Esophagus muscularis mucosa (tissue), 4 donors: ENCODE measurements around the gene RASSF3. TPM values are rescaled to one million over a fixed set of nuclear protein-coding genes. Genes with fewer than 3 reads are reported as not detected.
A peak's percentile ranks its signal among the peaks of the same experiment; 100 is the strongest.

ENCODE experiments used
- DNase-seq: peaks from one replicate; pipeline ENCODE4 v3.0.0-alpha.2; 2017; ENCODE audit errors: extremely low spot score
- H3K27ac ChIP-seq, 4 donors: fragments of 200-600 bp; sonication (generic); replicated peaks in 1 of 4; 1 replicate in 3 of 4; 2 replicates in 1 of 4; pipeline ENCODE4 v1.5.1; 2016 to 2019; ENCODE audit warnings: mild to moderate bottlenecking in 1 of 4
- H3K27me3 ChIP-seq, 4 donors: fragments of 200-600 bp; sonication (generic); one replicate each; pipeline versions ENCODE4 v1.5.1 to v1.6.0; 2016 to 2019
- H3K36me3 ChIP-seq, 4 donors: fragments of 200-600 bp; sonication (generic); one replicate each; pipeline ENCODE4 v1.5.1; 2016 to 2019
- H3K4me1 ChIP-seq, 4 donors: fragments of 200-600 bp; sonication (generic); one replicate each; pipeline ENCODE4 v1.5.1; 2016 to 2019
- H3K4me3 ChIP-seq, 4 donors: fragments of 200-600 bp; sonication (generic); 1 replicate in 2 of 4; 2 replicates in 2 of 4; pipeline ENCODE4 v1.5.1; 2016 to 2019; ENCODE audit warnings: mild to moderate bottlenecking in 4 of 4, moderate library complexity in 1 of 4
- H3K9me3 ChIP-seq, 4 donors: fragments of 200-600 bp; sonication (generic); 1 replicate in 3 of 4; 2 replicates in 1 of 4; pipeline ENCODE4 v1.5.1; 2016 to 2019
- EP300 ChIP-seq: sonication (generic); formaldehyde crosslinking; IDR thresholded peaks from one replicate; pipeline ENCODE4 v1.6.1; 2017; ENCODE audit warnings: antibody characterized with exemption
- POLR2A ChIP-seq: fragments of 450-650 bp; IDR thresholded peaks from one replicate; pipeline ENCODE4 v1.6.1; 2017; ENCODE audit warnings: antibody characterized with exemption, moderate library complexity, mild to moderate bottlenecking, low read depth
- POLR2AphosphoS5 ChIP-seq, 2 donors: sonication (generic); formaldehyde crosslinking; IDR thresholded peaks; one replicate each; pipeline ENCODE4 v1.6.1; 2017; ENCODE audit warnings: antibody characterized with exemption in 2 of 2
- WGBS: methylation state at CpG from one replicate; pipeline ENCODE4 v1.1.5; 2018; 5-methylcytosine and 5-hydroxymethylcytosine counted together
- intact Hi-C: fragments of 100-400 bp; cut with DNase I; formaldehyde crosslinking; loops from one replicate; pipeline ENCODE4 v1.15.1; 2023
- total RNA-seq, 4 donors: library from RNA; depleted of rRNA; stranded (reverse); fragments of >200 nt; gene quantifications; one replicate each; pipeline versions ENCODE4 v1.1.0 to v1.2.1, GENCODE V29; 2016
- TF ChIP-seq, protein P1 (sequence below), 3 experiments: fragments of 200-600 bp in 2 of 3; fragments of 450-650 bp in 1 of 3; sonication (generic) in 2 of 3; IDR thresholded peaks; one replicate each; pipeline ENCODE4 v1.5.1; 2017 to 2019; ENCODE audit warnings: antibody characterized with exemption in 3 of 3, mild to moderate bottlenecking in 2 of 3, moderate library complexity in 1 of 3

RASSF3 gene
- total RNA-seq, result 100 to 1,000 TPM; 124 to 299 (median 229) TPM

GRCh38 chr12:64610079-64610659 is at the start of gene RASSF3:
TSS of gene RASSF3 (plus strand) at chr12:64610495. CDS start at chr12:64610633, 138 bp downstream.
- DNase-seq, result no peak
- Histone ChIP-seq H3K9me3 (no peaks in the 10 kb centered on the region), H3K4me1 (peaks cover 13 to 50% (median 43%) of the 10 kb centered on the region in 4 donors), H3K4me3 (peak within 1 kb of the TSS; percentile 71 to 99 (median 88)), H3K27ac (peak within 1 kb of the TSS; percentile 90 to 94 (median 93)), H3K27me3 (no peaks in the 10 kb centered on the region), H3K36me3 (peaks cover 0 to 9% (median 0%) of the 10 kb centered on the region in 4 donors)
- intact Hi-C loops, result loop anchor here (2.0 kb wide), 1 partner anchor 85 kb away; no protein-coding TSS in a partner anchor
- WGBS, result 0% methylated on average over 1 of the region's 76 CpGs
- TF ChIP-seq, protein P1, sequence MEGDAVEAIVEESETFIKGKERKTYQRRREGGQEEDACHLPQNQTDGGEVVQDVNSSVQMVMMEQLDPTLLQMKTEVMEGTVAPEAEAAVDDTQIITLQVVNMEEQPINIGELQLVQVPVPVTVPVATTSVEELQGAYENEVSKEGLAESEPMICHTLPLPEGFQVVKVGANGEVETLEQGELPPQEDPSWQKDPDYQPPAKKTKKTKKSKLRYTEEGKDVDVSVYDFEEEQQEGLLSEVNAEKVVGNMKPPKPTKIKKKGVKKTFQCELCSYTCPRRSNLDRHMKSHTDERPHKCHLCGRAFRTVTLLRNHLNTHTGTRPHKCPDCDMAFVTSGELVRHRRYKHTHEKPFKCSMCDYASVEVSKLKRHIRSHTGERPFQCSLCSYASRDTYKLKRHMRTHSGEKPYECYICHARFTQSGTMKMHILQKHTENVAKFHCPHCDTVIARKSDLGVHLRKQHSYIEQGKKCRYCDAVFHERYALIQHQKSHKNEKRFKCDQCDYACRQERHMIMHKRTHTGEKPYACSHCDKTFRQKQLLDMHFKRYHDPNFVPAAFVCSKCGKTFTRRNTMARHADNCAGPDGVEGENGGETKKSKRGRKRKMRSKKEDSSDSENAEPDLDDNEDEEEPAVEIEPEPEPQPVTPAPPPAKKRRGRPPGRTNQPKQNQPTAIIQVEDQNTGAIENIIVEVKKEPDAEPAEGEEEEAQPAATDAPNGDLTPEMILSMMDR (IDR thresholded peaks at IDR 0.05), result no peak
- TF ChIP-seq EP300 (no peak), POLR2A (peak; percentile 6), POLR2AphosphoS5 (IDR thresholded peaks at IDR 0.05) (peak; percentile 57)

- H3K36me3 ChIP-seq, result no peaks in the 10 kb centered on the region
- no peak overlapping the region for H3K4me3 ChIP-seq
- H3K27ac ChIP-seq, result no peak overlapping the region
- TF ChIP-seq POLR2A (no peak), EP300 (no peak)
- WGBS, result 85% methylated on average over 9 of the region's 9 CpGs
- no peak for DNase-seq
- peaks cover 0 to 23% (median 11%) of the 10 kb centered on the region in 4 donors for H3K4me1 ChIP-seq
- no peaks in the 10 kb centered on the region for H3K27me3 ChIP-seq
- H3K9me3 ChIP-seq, result no peaks in the 10 kb centered on the region
- intact Hi-C loops, result no loop called here
Observed at GRCh38 chr12:64561302-64562136, 48.8 kb upstream of the RASSF3 start.

GRCh38 chr12:64566122-64566521 is 44.2 kb upstream of the RASSF3 start:
- intact Hi-C loops, result no loop called here

DNA sequence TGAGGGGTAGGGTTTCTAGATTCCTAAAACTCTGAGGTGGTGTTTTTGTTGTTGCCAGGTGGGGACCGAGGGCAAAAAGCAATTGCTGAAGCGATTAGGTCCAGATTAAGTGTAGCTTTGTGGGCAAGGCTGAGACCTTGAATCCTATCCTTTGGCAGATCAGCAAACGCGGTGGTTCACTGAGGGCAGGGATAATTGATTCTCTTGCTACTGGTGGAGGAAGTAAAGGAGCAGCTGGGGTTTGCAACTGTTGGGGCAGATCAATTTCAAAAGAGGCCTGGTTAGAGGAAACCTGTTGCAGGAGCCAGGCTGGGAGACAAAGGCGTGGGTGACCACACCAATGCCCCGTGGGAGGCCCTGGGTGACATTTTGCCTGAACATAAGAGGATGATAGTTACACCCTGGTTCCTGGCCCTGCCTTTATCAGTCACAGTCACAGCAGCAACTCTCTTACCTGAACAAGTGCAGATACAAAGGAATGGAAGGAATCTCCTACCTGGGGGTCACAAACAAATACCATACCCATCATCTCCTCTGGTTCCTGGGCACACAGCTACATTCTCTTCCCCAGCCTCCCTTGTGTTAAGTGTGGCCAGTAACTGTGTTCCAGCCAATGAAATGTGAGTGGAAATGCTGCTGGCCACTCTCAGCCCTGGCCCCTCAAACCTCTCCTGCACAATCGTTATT is 43.3 kb upstream of the RASSF3 start:
- WGBS, result 98% methylated on average over 6 of the region's 7 CpGs
- Histone ChIP-seq H3K9me3 (no peaks in the 10 kb centered on the region), H3K4me3 (no peak overlapping the region), H3K36me3 (no peaks in the 10 kb centered on the region), H3K27me3 (no peaks in the 10 kb centered on the region), H3K27ac (peak overlapping the region in 1 of 4 donors; percentile 62), H3K4me1 (peaks cover 27 to 45% (median 36%) of the 10 kb centered on the region in 4 donors)
- no peak for DNase-seq
- intact Hi-C loops, result no loop called here
- TF ChIP-seq, protein P1 (IDR thresholded peaks at IDR 0.05), result no peak
- no peak for TF ChIP-seq POLR2AphosphoS5 (IDR thresholded peaks at IDR 0.05)
- no peak for TF ChIP-seq EP300
- no peak for TF ChIP-seq POLR2A

More at GRCh38 chr12:64566122-64566521, 44.2 kb upstream of the RASSF3 start:
- Histone ChIP-seq H3K27ac (peak overlapping the region in 1 of 4 donors; percentile 62), H3K36me3 (no peaks in the 10 kb centered on the region), H3K27me3 (no peaks in the 10 kb centered on the region), H3K4me1 (peaks cover 27 to 47% (median 34%) of the 10 kb centered on the region in 4 donors), H3K4me3 (no peak overlapping the region), H3K9me3 (no peaks in the 10 kb centered on the region)
- no peak for DNase-seq
- TF ChIP-seq POLR2A, result no peak
- no peak for TF ChIP-seq POLR2AphosphoS5 (IDR thresholded peaks at IDR 0.05)
- no peak for TF ChIP-seq EP300
- TF ChIP-seq, protein P1 (IDR thresholded peaks at IDR 0.05), result no peak
- WGBS, result 78% methylated on average over 4 of the region's 4 CpGs

- intact Hi-C loops, result no loop called here
- 89% methylated on average over 8 of the region's 8 CpGs for WGBS
- peaks cover 27 to 45% (median 36%) of the 10 kb centered on the region in 4 donors for H3K4me1 ChIP-seq
Observed at GRCh38 chr12:64567570-64567969, 42.7 kb upstream of the RASSF3 start.

More at GRCh38 chr12:64567570-64567969, 42.7 kb upstream of the RASSF3 start:
- TF ChIP-seq, protein P1 (IDR thresholded peaks at IDR 0.05), result no peak
- no peak for TF ChIP-seq POLR2AphosphoS5 (IDR thresholded peaks at IDR 0.05)
- TF ChIP-seq POLR2A, result no peak
- TF ChIP-seq EP300, result no peak
- Histone ChIP-seq H3K4me3 (no peak overlapping the region), H3K27ac (no peak overlapping the region), H3K27me3 (no peaks in the 10 kb centered on the region), H3K9me3 (peaks cover 0 to 4% (median 0%) of the 10 kb centered on the region in 4 donors), H3K36me3 (no peaks in the 10 kb centered on the region)
- DNase-seq, result no peak
